Measurements from ENCODE around the gene MIAT.

DNA sequence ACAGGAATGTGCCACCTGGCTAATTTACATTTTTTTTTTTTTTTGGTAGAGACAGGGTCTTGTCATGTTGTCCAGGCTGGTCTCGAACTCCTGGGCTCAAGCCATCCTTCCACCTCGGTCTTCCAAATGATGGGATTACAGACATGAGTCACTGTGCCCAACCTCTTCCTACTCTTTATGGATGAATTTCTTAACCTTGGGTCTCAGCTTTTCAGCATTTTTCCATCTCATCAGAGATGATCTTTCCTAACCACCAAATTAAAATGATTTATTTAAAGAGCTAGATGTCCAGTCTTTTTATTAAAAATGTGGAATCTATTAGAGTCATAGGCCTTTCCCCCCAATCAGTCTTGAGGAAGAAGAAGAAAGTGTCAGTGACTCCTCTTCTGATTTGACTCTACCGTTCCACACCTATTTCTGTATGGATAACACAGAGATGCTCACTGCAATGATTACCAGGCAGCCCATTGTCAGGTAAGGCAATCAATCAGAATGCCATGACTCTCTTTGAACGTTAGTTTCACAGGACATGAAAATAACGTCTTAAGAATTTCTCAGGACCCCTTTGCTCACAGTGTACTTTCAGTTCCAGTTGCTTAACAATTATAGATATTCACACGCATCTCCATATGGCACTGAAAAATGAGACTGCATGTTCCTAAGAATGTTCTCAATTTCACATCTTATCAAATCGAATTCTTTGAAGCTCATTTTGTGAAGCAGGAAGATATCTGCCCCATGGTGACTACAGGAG is 51.0 kb downstream of the MIAT start:
- no peak for TF ChIP-seq POLR2A (IDR thresholded peaks at IDR 0.05)
- TF ChIP-seq, protein P1, sequence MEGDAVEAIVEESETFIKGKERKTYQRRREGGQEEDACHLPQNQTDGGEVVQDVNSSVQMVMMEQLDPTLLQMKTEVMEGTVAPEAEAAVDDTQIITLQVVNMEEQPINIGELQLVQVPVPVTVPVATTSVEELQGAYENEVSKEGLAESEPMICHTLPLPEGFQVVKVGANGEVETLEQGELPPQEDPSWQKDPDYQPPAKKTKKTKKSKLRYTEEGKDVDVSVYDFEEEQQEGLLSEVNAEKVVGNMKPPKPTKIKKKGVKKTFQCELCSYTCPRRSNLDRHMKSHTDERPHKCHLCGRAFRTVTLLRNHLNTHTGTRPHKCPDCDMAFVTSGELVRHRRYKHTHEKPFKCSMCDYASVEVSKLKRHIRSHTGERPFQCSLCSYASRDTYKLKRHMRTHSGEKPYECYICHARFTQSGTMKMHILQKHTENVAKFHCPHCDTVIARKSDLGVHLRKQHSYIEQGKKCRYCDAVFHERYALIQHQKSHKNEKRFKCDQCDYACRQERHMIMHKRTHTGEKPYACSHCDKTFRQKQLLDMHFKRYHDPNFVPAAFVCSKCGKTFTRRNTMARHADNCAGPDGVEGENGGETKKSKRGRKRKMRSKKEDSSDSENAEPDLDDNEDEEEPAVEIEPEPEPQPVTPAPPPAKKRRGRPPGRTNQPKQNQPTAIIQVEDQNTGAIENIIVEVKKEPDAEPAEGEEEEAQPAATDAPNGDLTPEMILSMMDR (IDR thresholded peaks at IDR 0.05): no peak
